K562 (cell line): ENCODE measurements around the gene VPS45. TPM values are rescaled to one million over a fixed set of nuclear protein-coding genes. Genes with fewer than 3 reads are reported as not detected.

Experiments used
- ATAC-seq: fragments of 200-7000 bp; cut with Tn5 transposase; 3 replicates; pipeline ENCODE4 v1.9.1; 2020; ENCODE audit warnings: moderate library complexity
- BruUV-seq: library from RNA; stranded (reverse); fragments of 400-500 nt; replicated peaks from 2 replicates; lab custom pipeline; 2021; lab: Mats Ljungman, UMichigan
- CTCF ChIA-PET: fragments of 300-600 bp; formaldehyde crosslinking; extraction: SDS; loops from one replicate; lab custom pipeline; 2021; ENCODE audit warnings: low intra/inter-chr PET ratio; lab: Yijun Ruan, JAX
- POLR2A ChIA-PET: fragments of 300-600, 350-650 bp; sonication (Branson Sonifier 250); formaldehyde crosslinking; extraction: SDS; loops from one replicate; lab custom pipeline; 2021; ENCODE audit warnings: antibody characterized with exemption, inconsistent platforms; lab: Yijun Ruan, JAX
- DNase-seq, 4 experiments: peaks; one replicate each; pipeline versions ENCODE4 v3.0.0 to v3.0.0-alpha.2; 2011 to 2018; ENCODE audit warnings: low spot score in 3 of 4, mixed read lengths in 3 of 4; ENCODE audit errors: extremely low read depth in 1 of 4
- FAIRE-seq: peaks from 2 replicates; lab custom pipeline; 2011; peaks lifted over from hg19 to GRCh38; lab: Jason Lieb, UNC
- H2AFZ ChIP-seq: 2 replicates; pipeline ENCODE4 v1.6.0; 2011; ENCODE audit warnings: low read depth, low read length, control low read depth, inconsistent platforms
- H3K27ac ChIP-seq: fragments of 200-600 bp; 3 replicates; pipeline ENCODE4 v1.8.0; 2011; ENCODE audit warnings: low read depth, mild to moderate bottlenecking, control low read depth, inconsistent platforms, low read length, moderate library complexity, mixed read lengths; ENCODE audit errors: extremely low read depth
- H3K27me3 ChIP-seq, 2 experiments: fragments of 300-600 bp in 1 of 2; 2 replicates in 1 of 2; 3 replicates in 1 of 2; pipeline versions ENCODE4 v1.6.0 to v1.8.0; 2011; ENCODE audit warnings: inconsistent platforms in 2 of 2, low read length in 2 of 2, mild to moderate bottlenecking in 1 of 2, mixed read lengths in 1 of 2, moderate library complexity in 1 of 2; ENCODE audit not compliant: control insufficient read depth in 2 of 2, insufficient read depth in 2 of 2
- H3K36me3 ChIP-seq: fragments of 300-600 bp; 3 replicates; pipeline ENCODE4 v1.8.0; 2011; ENCODE audit warnings: mild to moderate bottlenecking, low read length, inconsistent platforms; ENCODE audit not compliant: control insufficient read depth, insufficient read depth
- H3K4me1 ChIP-seq, 2 experiments: fragments of 200-600 bp in 1 of 2; replicated peaks in 1 of 2; 2 replicates in 1 of 2; 3 replicates in 1 of 2; pipeline versions ENCODE4 v1.5.1 to v1.8.0; 2011; ENCODE audit warnings: inconsistent platforms in 2 of 2, low read length in 2 of 2, mild to moderate bottlenecking in 1 of 2, mixed read lengths in 1 of 2, moderate library complexity in 1 of 2; ENCODE audit not compliant: control insufficient read depth in 2 of 2, insufficient read depth in 2 of 2
- H3K4me2 ChIP-seq: 2 replicates; pipeline ENCODE4 v1.6.1; 2011; ENCODE audit warnings: low read length, control low read depth, inconsistent platforms, mixed read lengths; ENCODE audit not compliant: insufficient read depth
- H3K4me3 ChIP-seq: fragments of 200-600 bp; sonication (generic), shearing (Covaris generic); 2 replicates; pipeline ENCODE4 v1.5.1; 2016; ENCODE audit warnings: control low read depth, inconsistent platforms
- H3K79me2 ChIP-seq: fragments of 200-600 bp; 3 replicates; pipeline ENCODE4 v1.8.0; 2011; ENCODE audit warnings: low read length, inconsistent platforms; ENCODE audit not compliant: control insufficient read depth, insufficient read depth
- H3K9ac ChIP-seq, 2 experiments: 2 replicates each; pipeline versions ENCODE4 v1.6.0 to v1.6.1; 2011; ENCODE audit warnings: low read depth in 2 of 2, low read length in 2 of 2, control low read depth in 1 of 2, inconsistent platforms in 1 of 2, mild to moderate bottlenecking in 1 of 2, mixed read lengths in 1 of 2; ENCODE audit not compliant: insufficient read depth in 1 of 2
- H3K9me1 ChIP-seq: one replicate; pipeline ENCODE4 v1.6.0; 2011; ENCODE audit warnings: inconsistent platforms, mild to moderate bottlenecking, low read length, moderate library complexity; ENCODE audit not compliant: control insufficient read depth, insufficient read depth
- H3K9me3 ChIP-seq: replicated peaks from 2 replicates; pipeline ENCODE4 v1.5.1; 2011; ENCODE audit warnings: low read depth, low read length, inconsistent platforms; ENCODE audit not compliant: control insufficient read depth, insufficient read depth
- H4K20me1 ChIP-seq: replicated peaks from 2 replicates; pipeline ENCODE4 v1.6.1; 2011; ENCODE audit warnings: low read length, inconsistent platforms, mixed read lengths; ENCODE audit not compliant: control insufficient read depth, insufficient read depth
- ARID1B ChIP-seq: fragments of 450-650 bp; IDR thresholded peaks from 2 replicates; pipeline ENCODE4 v1.6.1; 2016; ENCODE audit warnings: antibody characterized with exemption, mild to moderate bottlenecking, inconsistent platforms
- C11orf30 ChIP-seq: fragments of 450-650 bp; IDR thresholded peaks from 2 replicates; pipeline ENCODE4 v1.6.1; 2016; ENCODE audit warnings: low read depth, mild to moderate bottlenecking
- CBX8 ChIP-seq: fragments of 200-600 bp; sonication (generic); IDR thresholded peaks from 2 replicates; pipeline ENCODE4 v1.6.1; 2012; ENCODE audit warnings: borderline replicate concordance, mixed run types, low read depth, mild to moderate bottlenecking, moderate library complexity, mixed read lengths, low read length, control low read depth, inconsistent platforms; ENCODE audit not compliant: poor library complexity, severe bottlenecking; ENCODE audit errors: extremely low read depth
- CREB5 ChIP-seq: fragments of 250-450 bp; sonication (Bioruptor Pico); IDR thresholded peaks from 2 replicates; pipeline ENCODE4 v1.5.0; 2020; ENCODE audit warnings: mild to moderate bottlenecking
- CTCFL ChIP-seq: IDR thresholded peaks from 2 replicates; pipeline ENCODE4 v1.6.1; 2011; ENCODE audit warnings: borderline replicate concordance, low read depth, mild to moderate bottlenecking, moderate library complexity, low read length; ENCODE audit not compliant: insufficient read depth, poor library complexity, severe bottlenecking
- JUNB ChIP-seq: fragments of 450-650 bp; formaldehyde crosslinking; conservative IDR thresholded peaks from 2 replicates; pipeline ENCODE4 v1.4.0; 2020; ENCODE audit warnings: mild to moderate bottlenecking
- MAFK ChIP-seq: IDR thresholded peaks from 2 replicates; pipeline ENCODE4 v1.6.1; 2011; ENCODE audit warnings: low read length, improper control_type of control experiment
- PKNOX1 ChIP-seq: fragments of 450-650 bp; IDR thresholded peaks from 2 replicates; pipeline ENCODE4 v1.6.1; 2016
- POLR2G ChIP-seq: fragments of 200-400 bp; formaldehyde crosslinking; IDR thresholded peaks from 2 replicates; pipeline ENCODE4 v1.6.1; 2017; ENCODE audit warnings: low read depth, mild to moderate bottlenecking, antibody characterized with exemption, low read length, moderate library complexity
- POU5F1 ChIP-seq: fragments of 150-350 bp; IDR thresholded peaks from 2 replicates; pipeline ENCODE4 v1.6.1; 2014; ENCODE audit warnings: borderline replicate concordance, low read length, low read depth, mild to moderate bottlenecking; ENCODE audit not compliant: partially characterized antibody
- SREBF1 ChIP-seq: fragments of 150-350 bp; IDR thresholded peaks from 2 replicates; pipeline ENCODE4 v1.6.1; 2014; ENCODE audit warnings: antibody characterized with exemption, low read depth, low read length, borderline replicate concordance
- ZNF384 ChIP-seq: IDR thresholded peaks from 2 replicates; pipeline ENCODE4 v1.6.1; 2012; ENCODE audit warnings: low read depth, low read length, improper control_type of control experiment
- ZNF766 ChIP-seq: fragments of 200-800 bp; sonication (Bioruptor generic); conservative IDR thresholded peaks from 2 replicates; pipeline ENCODE4 v1.6.1; 2016; ENCODE audit warnings: missing genetic modification characterization, missing compliant biosample characterization
- WGBS: fragments of 100-300 bp; shearing (Covaris generic); methylation state at CpG from one replicate; pipeline ENCODE4 v1.1.6; 2016; ENCODE audit warnings: low coverage, mixed read lengths; ENCODE audit not compliant: insufficient coverage; ENCODE audit errors: missing lambda C conversion rate; 5-methylcytosine and 5-hydroxymethylcytosine counted together
- in situ Hi-C: fragments of 300-500 bp; cut with MboI; formaldehyde crosslinking; loops from 4 replicates; pipeline ENCODE4 v1.15.0; 2018; ENCODE audit warnings: inconsistent platforms, mixed read lengths
- intact Hi-C: fragments of 100-400 bp; cut with micrococcal nuclease; formaldehyde crosslinking; loops from 2 replicates; pipeline ENCODE4 v1.14.2; 2022
- polyA plus RNA-seq, 8 experiments: library from polyadenylated mRNA; depleted of rRNA in 4 of 8; stranded (reverse) in 5 of 8; unstranded in 3 of 8; fragments of >200 nt; fragmentation: Nextera tagmentation in 2 of 8; fragmentation: Illumina TruSeq in 1 of 8; extraction: Ambion mirVana in 2 of 8; extraction: Trizol in 1 of 8; gene quantifications; 2 replicates each; pipeline versions ENCODE4 v1.2.1 to v1.2.3, GENCODE V29; 2011 to 2014; ENCODE audit warnings: inconsistent platforms in 1 of 8, missing spikeins in 1 of 8
- total RNA-seq, 7 experiments: library from RNA; depleted of rRNA in 6 of 7; stranded (reverse); fragments of >200 nt in 6 of 7; fragmentation: Illumina TruSeq in 2 of 7; extraction: Trizol in 2 of 7; gene quantifications; 2 replicates each; pipeline versions ENCODE4 v1.2.1 to v1.2.3, GENCODE V29; 2011 to 2021; ENCODE audit warnings: low replicate concordance in 1 of 7

Gene VPS45
- total and polyA plus RNA-seq, 9 of the 15 experiments (the other 6 are each of a cell fraction or from before 2014, with no cell fraction given) = 17.9 to 48.2 (median 34.4) TPM

- TF ChIP-seq PKNOX1 (no peak), JUNB (CRISPR knock-in tag) (no peak), ZNF766 (CRISPR knock-in tag) (no peak), CBX8 (no peak), ARID1B (no peak), SREBF1 (no peak)
These were observed 111.0 kb downstream of the VPS45 start (continued) for GRCh38 chr1:150178548-150178947.

- ChIA-PET POLR2A (interaction anchor here (0.6 to 1.3 kb wide), 5 partner anchors 14 to 292 kb away, joined by 3 to 5 read pairs (median 4); a partner anchor contains a TSS), CTCF (no interaction called here)
- H4K20me1 ChIP-seq = no peaks in the 10 kb centered on the region
- WGBS = 32% methylated on average over 5 of the region's 7 CpGs
- no peaks in the 10 kb centered on the region for H3K36me3 ChIP-seq
- H2AFZ ChIP-seq = no peak overlapping the region
- no peaks in the 10 kb centered on the region for H3K9me1 ChIP-seq
- no TSS peak for BruUV-seq
- intact Hi-C loops (no loop called here), in situ Hi-C loops (no loop called here)
- H3K79me2 ChIP-seq = no peaks in the 10 kb centered on the region
- H3K4me2 ChIP-seq = no peak overlapping the region
- no peak overlapping the region for H3K27ac ChIP-seq
- H3K9me3 ChIP-seq = no peaks in the 10 kb centered on the region
- DNase-seq (no peak), FAIRE-seq (no peak), ATAC-seq (peak; percentile 39; the same call in 2 of the 3 replicates)
- no peaks in the 10 kb centered on the region for H3K27me3 ChIP-seq
- no peak overlapping the region for H3K4me3 ChIP-seq
- no peak overlapping the region for H3K9ac ChIP-seq
- no peaks in the 10 kb centered on the region for H3K4me1 ChIP-seq
- TF ChIP-seq POLR2G = no peak
- TF ChIP-seq CTCFL = no peak
- TF ChIP-seq POU5F1 = no peak
- no peak for TF ChIP-seq ZNF384
- peak; percentile 54 for TF ChIP-seq MAFK
- no peak for TF ChIP-seq CREB5 (CRISPR knock-in tag)
- TF ChIP-seq C11orf30 = peak; percentile 77
These were observed 112.3 kb downstream of the VPS45 start for GRCh38 chr1:150179867-150180266.
